Measurements from ENCODE around the gene DUSP8.

GRCh38 chr11:1571760-1572196 is 293 bp downstream of the DUSP8 start:
- TF ChIP-seq POLR2AphosphoS5 (IDR thresholded peaks at IDR 0.05; ENCODE audit: borderline replicate concordance, low read depth, low read length), result no peak
- TF ChIP-seq EZH2 (IDR thresholded peaks at IDR 0.05), result no peak
